ENCODE results near the gene NBEA.
"Not testable (repeated sequence)": the region's sequence is repeated elsewhere in the genome, so short reads cannot be mapped to it uniquely, and the experiment has no call there.

Gene NBEA

DNA sequence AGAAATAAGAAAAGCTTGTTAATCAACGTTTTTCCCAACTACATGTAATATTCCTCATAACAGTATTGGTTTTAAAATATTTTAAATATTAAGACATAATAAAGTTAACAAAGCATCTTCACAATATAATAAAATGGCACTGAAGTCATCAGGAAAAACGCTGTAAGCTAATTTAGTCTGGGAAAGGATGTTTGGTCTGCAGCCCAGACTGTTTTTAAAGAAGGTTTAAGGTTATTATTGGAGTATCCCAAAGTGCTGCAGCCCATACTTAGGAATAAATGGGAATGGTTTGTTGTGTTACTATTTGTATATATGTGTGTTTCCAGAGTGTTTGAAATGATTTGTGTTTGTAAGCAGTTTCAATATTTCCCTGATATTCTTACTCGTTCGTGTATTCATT lies 727.3 kb downstream of the NBEA start:
- no peaks in the 10 kb centered on the region for H3K27me3 ChIP-seq (ENCODE audit: control insufficient read depth in 1 of 2, insufficient read depth in 1 of 2, low read length in 2 of 2)
- H3K4ac ChIP-seq (ENCODE audit: low read depth in 1 of 2, low read length in 2 of 2), result no peak overlapping the region
- no peak overlapping the region for H2AFZ ChIP-seq (ENCODE audit: low read depth, low read length)
- 83% methylated on average over 1 of the region's 4 CpGs for WGBS
- H2BK5ac ChIP-seq (ENCODE audit: low read depth, low read length, poor library complexity, severe bottlenecking), result no peak overlapping the region
- peaks cover 0 to 11% of the 10 kb centered on the region in 2 experiments for H3K36me3 ChIP-seq (ENCODE audit: control insufficient read depth in 1 of 2, insufficient read depth in 2 of 2, low read depth in 1 of 2, low read length in 2 of 2)
- H3K23ac ChIP-seq (ENCODE audit: low read length in 2 of 2), result no peak overlapping the region
- no peaks in the 10 kb centered on the region for H3K9me3 ChIP-seq (ENCODE audit: control insufficient read depth, low read length)
- H2BK12ac ChIP-seq (ENCODE audit: low read length in 2 of 2), result no peak overlapping the region
- no peak overlapping the region for H3K4me3 ChIP-seq (ENCODE audit: insufficient read depth in 1 of 2, low read depth in 1 of 2, low read length in 2 of 2)
- no peak overlapping the region for H4K91ac ChIP-seq (ENCODE audit: low read length)
- no peak for DNase-seq
- no peak overlapping the region for H3K9ac ChIP-seq (ENCODE audit: low read length)
- H2BK15ac ChIP-seq (ENCODE audit: low read depth, poor library complexity, severe bottlenecking), result no peak overlapping the region
- H3K4me1 ChIP-seq (ENCODE audit: control insufficient read depth, insufficient read depth, low read depth, low read length), result no peaks in the 10 kb centered on the region
- no peak overlapping the region for H3K14ac ChIP-seq (ENCODE audit: low read length in 2 of 2)
- no peak overlapping the region for H2AK5ac ChIP-seq (ENCODE audit: low read length, severe bottlenecking)
- no peak overlapping the region for H2BK120ac ChIP-seq (ENCODE audit: low read depth, low read length)
- H3K18ac ChIP-seq (ENCODE audit: low read depth in 1 of 2, low read length in 2 of 2), result no peak overlapping the region
- H3K27ac ChIP-seq (ENCODE audit: low read length, poor library complexity, severe bottlenecking), result no peak overlapping the region
- no peak overlapping the region for H3K4me2 ChIP-seq (ENCODE audit: low read length, poor library complexity, severe bottlenecking)
- no peaks in the 10 kb centered on the region for H3K79me1 ChIP-seq (replicated peaks; ENCODE audit: low read length, poor library complexity, severe bottlenecking)
- no peak overlapping the region for H4K8ac ChIP-seq (ENCODE audit: low read length)

- Histone ChIP-seq H2BK5ac (ENCODE audit: low read depth, low read length, poor library complexity, severe bottlenecking) (no peak overlapping the region), H3K23ac (ENCODE audit: low read length in 2 of 2) (no peak overlapping the region), H2BK15ac (ENCODE audit: low read depth, poor library complexity, severe bottlenecking) (no peak overlapping the region), H2BK12ac (ENCODE audit: low read length in 2 of 2) (no peak overlapping the region), H3K4ac (ENCODE audit: low read depth in 1 of 2, low read length in 2 of 2) (no peak overlapping the region), H3K18ac (ENCODE audit: low read depth in 1 of 2, low read length in 2 of 2) (no peak overlapping the region), H2AFZ (ENCODE audit: low read depth, low read length) (no peak overlapping the region), H3K4me2 (ENCODE audit: low read length, poor library complexity, severe bottlenecking) (no peak overlapping the region), H4K8ac (ENCODE audit: low read length) (no peak overlapping the region), H3K9ac (ENCODE audit: low read length) (no peak overlapping the region), H3K27ac (ENCODE audit: low read length, poor library complexity, severe bottlenecking) (no peak overlapping the region), H3K4me1 (ENCODE audit: control insufficient read depth, insufficient read depth, low read depth, low read length) (no peaks in the 10 kb centered on the region), H4K91ac (ENCODE audit: low read length) (no peak overlapping the region), H3K27me3 (ENCODE audit: control insufficient read depth in 1 of 2, insufficient read depth in 1 of 2, low read length in 2 of 2) (no peaks in the 10 kb centered on the region), H3K79me1 (replicated peaks; ENCODE audit: low read length, poor library complexity, severe bottlenecking) (no peaks in the 10 kb centered on the region), H3K36me3 (ENCODE audit: control insufficient read depth in 1 of 2, insufficient read depth in 2 of 2, low read depth in 1 of 2, low read length in 2 of 2) (peaks cover 0 to 11% of the 10 kb centered on the region in 2 experiments), H2AK5ac (ENCODE audit: low read length, severe bottlenecking) (no peak overlapping the region), H3K9me3 (ENCODE audit: control insufficient read depth, low read length) (peaks cover 5% of the 10 kb centered on the region), H3K4me3 (ENCODE audit: insufficient read depth in 1 of 2, low read depth in 1 of 2, low read length in 2 of 2) (no peak overlapping the region), H3K14ac (ENCODE audit: low read length in 2 of 2) (no peak overlapping the region), H2BK120ac (ENCODE audit: low read depth, low read length) (no peak overlapping the region)
- 91% methylated on average over 5 of the region's 6 CpGs for WGBS
- DNase-seq, result no peak
Observed at GRCh38 chr13:35672611-35673010, 730.5 kb downstream of the NBEA start.

- peaks cover 5% of the 10 kb centered on the region for H3K9me3 ChIP-seq (ENCODE audit: control insufficient read depth, low read length)
- no peaks in the 10 kb centered on the region for H3K4me1 ChIP-seq (ENCODE audit: control insufficient read depth, insufficient read depth, low read depth, low read length)
- no peak overlapping the region for H2BK12ac ChIP-seq (ENCODE audit: low read length in 2 of 2)
- no peak overlapping the region for H3K23ac ChIP-seq (ENCODE audit: low read length in 2 of 2)
- H4K8ac ChIP-seq (ENCODE audit: low read length), result no peak overlapping the region
- no peak overlapping the region for H3K9ac ChIP-seq (ENCODE audit: low read length)
- no peaks in the 10 kb centered on the region for H3K79me1 ChIP-seq (replicated peaks; ENCODE audit: low read length, poor library complexity, severe bottlenecking)
- peaks cover 0 to 6% of the 10 kb centered on the region in 2 experiments for H3K36me3 ChIP-seq (ENCODE audit: control insufficient read depth in 1 of 2, insufficient read depth in 2 of 2, low read depth in 1 of 2, low read length in 2 of 2)
- no peak overlapping the region for H3K18ac ChIP-seq (ENCODE audit: low read depth in 1 of 2, low read length in 2 of 2)
- H3K4ac ChIP-seq (ENCODE audit: low read depth in 1 of 2, low read length in 2 of 2), result no peak overlapping the region
- H2BK120ac ChIP-seq (ENCODE audit: low read depth, low read length), result no peak overlapping the region
- H2BK5ac ChIP-seq (ENCODE audit: low read depth, low read length, poor library complexity, severe bottlenecking), result no peak overlapping the region
- no peak for DNase-seq
- WGBS, result 95% methylated on average over 4 of the region's 4 CpGs
- H3K27me3 ChIP-seq (ENCODE audit: control insufficient read depth in 1 of 2, insufficient read depth in 1 of 2, low read length in 2 of 2), result no peaks in the 10 kb centered on the region
- no peak overlapping the region for H3K4me2 ChIP-seq (ENCODE audit: low read length, poor library complexity, severe bottlenecking)
- H2BK15ac ChIP-seq (ENCODE audit: low read depth, poor library complexity, severe bottlenecking), result no peak overlapping the region
- H3K4me3 ChIP-seq (ENCODE audit: insufficient read depth in 1 of 2, low read depth in 1 of 2, low read length in 2 of 2), result no peak overlapping the region
- H3K27ac ChIP-seq (ENCODE audit: low read length, poor library complexity, severe bottlenecking), result no peak overlapping the region
- H4K91ac ChIP-seq (ENCODE audit: low read length), result no peak overlapping the region
- H2AFZ ChIP-seq (ENCODE audit: low read depth, low read length), result no peak overlapping the region
- no peak overlapping the region for H2AK5ac ChIP-seq (ENCODE audit: low read length, severe bottlenecking)
- H3K14ac ChIP-seq (ENCODE audit: low read length in 2 of 2), result no peak overlapping the region
Observed at GRCh38 chr13:35675651-35676050, 733.6 kb downstream of the NBEA start.

DNA sequence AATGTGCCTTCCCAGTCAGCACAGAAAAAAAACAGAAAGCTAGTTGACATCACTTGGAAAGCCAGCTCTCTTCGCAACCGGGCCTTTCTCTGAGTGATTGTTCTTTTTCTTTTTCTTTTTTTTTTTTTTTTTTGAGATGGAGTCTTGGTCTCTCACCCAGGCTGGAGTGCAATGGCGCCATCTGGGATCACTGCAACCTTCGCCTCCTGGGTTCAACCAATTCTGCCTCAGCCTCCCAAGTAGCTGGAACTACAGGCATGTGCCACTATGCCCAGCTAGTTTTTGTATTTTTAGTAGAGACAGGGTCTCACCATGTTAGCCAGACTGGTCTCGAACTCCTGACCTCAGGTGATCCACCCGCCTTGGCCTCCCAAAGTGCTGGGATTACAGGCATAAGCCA lies 735.8 kb downstream of the NBEA start:
- H3K14ac ChIP-seq (ENCODE audit: low read length in 2 of 2); H3K18ac ChIP-seq (ENCODE audit: low read depth in 1 of 2, low read length in 2 of 2); H2AFZ ChIP-seq (ENCODE audit: low read depth, low read length); H2BK120ac ChIP-seq (ENCODE audit: low read depth, low read length); H4K91ac ChIP-seq (ENCODE audit: low read length); H3K4me1 ChIP-seq (ENCODE audit: control insufficient read depth, insufficient read depth, low read depth, low read length); H3K79me1 ChIP-seq (replicated peaks; ENCODE audit: low read length, poor library complexity, severe bottlenecking); H3K4me2 ChIP-seq (ENCODE audit: low read length, poor library complexity, severe bottlenecking); H3K36me3 ChIP-seq (ENCODE audit: control insufficient read depth in 1 of 2, insufficient read depth in 2 of 2, low read depth in 1 of 2, low read length in 2 of 2); H2BK15ac ChIP-seq (ENCODE audit: low read depth, poor library complexity, severe bottlenecking); H3K9me3 ChIP-seq (ENCODE audit: control insufficient read depth, low read length); H3K4me3 ChIP-seq (ENCODE audit: insufficient read depth in 1 of 2, low read depth in 1 of 2, low read length in 2 of 2); H3K9ac ChIP-seq (ENCODE audit: low read length); DNase-seq; H2AK5ac ChIP-seq (ENCODE audit: low read length, severe bottlenecking); H4K8ac ChIP-seq (ENCODE audit: low read length); H2BK12ac ChIP-seq (ENCODE audit: low read length in 2 of 2); H3K4ac ChIP-seq (ENCODE audit: low read depth in 1 of 2, low read length in 2 of 2); H3K27ac ChIP-seq (ENCODE audit: low read length, poor library complexity, severe bottlenecking); H3K27me3 ChIP-seq (ENCODE audit: control insufficient read depth in 1 of 2, insufficient read depth in 1 of 2, low read length in 2 of 2); H3K23ac ChIP-seq (ENCODE audit: low read length in 2 of 2); H2BK5ac ChIP-seq (ENCODE audit: low read depth, low read length, poor library complexity, severe bottlenecking): not testable (repeated sequence)
- WGBS, result 79% methylated on average over 4 of the region's 6 CpGs

Measured in mesenchymal stem cell (in vitro differentiated cells and primary cell).